HG03378 (cell line): ENCODE results near the gene PREX1.
"Not testable (repeated sequence)": the region's sequence is repeated elsewhere in the genome, so short reads cannot be mapped to it uniquely, and the experiment has no call there.

Experiments
- ATAC-seq: cut with Tn5 transposase; IDR thresholded peaks from one replicate; pipeline ENCODE4 v1.9.1; 2021; ENCODE audit warnings: mild to moderate bottlenecking, moderate library complexity; ENCODE audit not compliant: unreplicated experiment

PREX1 gene

GRCh38 chr20:48813930-48814546, 13.8 kb downstream of the PREX1 start:
- no peak for ATAC-seq

DNA sequence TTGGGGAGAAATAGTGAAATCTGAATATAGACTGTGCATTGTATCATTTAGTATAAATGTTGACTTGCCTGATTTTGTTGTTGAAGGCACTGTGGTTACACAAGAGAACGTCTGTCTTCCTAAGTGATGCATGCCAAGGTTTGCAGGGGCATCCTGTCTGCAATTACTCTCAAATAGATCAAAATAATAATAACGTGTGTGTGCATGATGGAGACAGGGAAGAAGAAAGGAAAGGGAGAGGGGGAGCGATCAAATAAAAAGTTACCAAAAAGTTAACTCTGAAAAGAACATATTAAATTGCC, 14.4 kb downstream of the PREX1 start:
- ATAC-seq, result no peak

DNA sequence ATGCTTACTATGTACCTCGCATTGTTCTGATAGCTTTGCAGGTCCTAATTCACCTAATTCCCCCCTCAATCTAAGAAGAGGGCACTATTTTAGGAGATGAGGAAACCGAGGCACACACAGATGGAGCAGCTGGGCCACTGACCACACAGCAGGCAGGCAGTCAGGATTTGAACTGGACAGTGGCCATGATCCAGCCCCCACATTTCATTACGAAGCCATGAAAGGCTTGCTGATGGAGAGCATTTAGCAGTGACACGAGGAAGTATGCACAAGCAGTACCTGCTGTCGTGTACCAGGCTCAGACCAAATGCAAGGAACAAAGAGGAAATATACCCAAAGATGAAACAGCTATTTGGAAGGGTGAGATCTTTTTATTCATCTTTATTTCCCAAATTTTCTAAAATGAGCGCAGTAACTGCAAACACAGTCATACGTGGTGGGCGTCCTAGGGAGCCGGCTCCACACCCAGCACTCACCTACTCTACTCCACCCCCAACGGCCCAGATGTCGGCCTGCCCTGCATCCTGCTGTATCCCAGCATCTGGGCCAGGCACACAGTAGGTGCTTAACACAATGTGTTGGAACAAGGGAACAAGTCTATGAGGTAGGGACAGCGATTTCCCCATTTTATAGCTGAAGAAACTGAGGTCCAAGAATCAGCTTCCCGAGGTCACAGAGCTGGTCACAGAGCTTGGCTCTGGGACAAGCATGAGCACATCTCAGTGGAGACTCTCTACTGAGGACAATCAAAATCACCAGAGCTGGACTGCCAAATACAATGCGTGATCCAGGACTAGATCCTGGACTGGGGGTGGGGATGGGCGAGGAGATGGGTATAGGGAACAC, 15.0 kb downstream of the PREX1 start:
- ATAC-seq, result no peak

DNA sequence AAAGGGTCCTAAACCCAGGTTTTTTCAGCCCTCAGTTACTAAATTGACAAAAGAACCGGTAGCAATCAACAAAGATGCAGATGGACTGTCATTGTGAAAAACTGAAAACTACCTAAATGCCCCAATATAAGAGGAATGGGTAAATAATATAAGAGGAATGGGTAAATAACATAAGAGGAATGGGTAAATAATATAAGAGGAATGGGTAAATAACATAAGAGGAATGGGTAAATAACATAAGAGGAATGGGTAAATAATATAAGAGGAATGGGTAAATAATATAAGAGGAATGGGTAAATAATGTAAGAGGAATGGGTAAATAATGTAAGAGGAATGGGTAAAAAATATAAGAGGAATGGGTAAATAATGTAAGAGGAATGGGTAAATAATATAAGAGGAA, 15.7 kb downstream of the PREX1 start:
- ATAC-seq, result not testable (repeated sequence)

GRCh38 chr20:48809673-48810072, 18.1 kb downstream of the PREX1 start:
- ATAC-seq, result no peak

GRCh38 chr20:48808382-48809034, 19.3 kb downstream of the PREX1 start:
- ATAC-seq, result no peak

GRCh38 chr20:48807586-48808381, 20.0 kb downstream of the PREX1 start:
- no peak for ATAC-seq

DNA sequence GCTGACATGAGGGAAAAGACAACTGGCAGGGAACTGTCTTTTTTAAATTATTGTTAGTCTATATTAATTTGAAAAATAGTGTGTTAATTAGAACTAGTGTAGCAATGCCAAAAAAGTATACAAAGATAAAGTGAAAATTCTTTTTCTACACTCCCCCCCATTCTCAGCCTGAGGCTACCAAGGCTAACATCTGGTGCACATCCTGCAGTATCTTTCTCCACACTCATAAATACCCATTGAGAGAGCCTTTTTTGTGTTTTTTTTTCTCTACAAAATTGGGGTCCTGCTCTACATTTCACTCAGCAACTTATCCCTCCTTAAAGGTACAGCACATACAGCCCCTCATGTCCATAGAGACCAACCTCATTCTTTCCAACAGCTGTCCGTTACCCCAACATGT, 20.7 kb downstream of the PREX1 start:
- no peak for ATAC-seq

- ATAC-seq, result no peak
Measured at GRCh38 chr20:48805716-48806115, 22.1 kb downstream of the PREX1 start.

GRCh38 chr20:48805286-48805685, 22.5 kb downstream of the PREX1 start:
- ATAC-seq, result no peak

DNA sequence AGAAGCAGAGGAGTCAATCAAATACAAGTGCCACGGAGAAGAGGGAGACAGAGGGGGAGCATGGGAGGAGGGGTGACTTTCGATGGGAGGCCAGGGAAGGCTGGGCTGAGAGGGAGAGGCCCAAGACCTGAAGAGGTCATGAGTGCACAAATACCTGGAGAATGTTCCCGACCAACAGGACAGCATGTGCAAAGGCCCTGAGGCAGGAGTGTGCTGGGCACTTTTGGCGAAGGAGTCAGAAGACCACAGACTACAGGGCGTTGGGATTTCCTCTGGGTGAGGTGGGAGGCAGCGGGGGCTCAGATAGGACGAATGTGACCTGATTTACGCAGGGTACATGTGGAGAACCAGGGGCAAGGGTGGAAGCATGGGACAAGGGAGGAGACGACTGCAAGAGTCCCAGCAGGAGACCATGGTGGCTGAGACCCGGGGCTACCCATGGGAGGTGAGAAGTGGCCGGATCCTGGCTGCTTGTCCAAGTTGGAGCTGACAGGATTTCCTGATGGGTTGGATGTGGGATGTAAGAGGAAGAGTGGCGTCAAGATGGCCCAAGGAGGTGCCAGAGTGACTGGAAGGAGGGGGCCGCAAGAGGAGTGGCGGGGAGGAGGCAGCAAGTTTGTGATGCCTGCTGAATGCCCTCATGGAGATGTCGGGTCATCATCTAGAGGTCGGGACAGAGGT, 23.4 kb downstream of the PREX1 start:
- no peak for ATAC-seq

DNA sequence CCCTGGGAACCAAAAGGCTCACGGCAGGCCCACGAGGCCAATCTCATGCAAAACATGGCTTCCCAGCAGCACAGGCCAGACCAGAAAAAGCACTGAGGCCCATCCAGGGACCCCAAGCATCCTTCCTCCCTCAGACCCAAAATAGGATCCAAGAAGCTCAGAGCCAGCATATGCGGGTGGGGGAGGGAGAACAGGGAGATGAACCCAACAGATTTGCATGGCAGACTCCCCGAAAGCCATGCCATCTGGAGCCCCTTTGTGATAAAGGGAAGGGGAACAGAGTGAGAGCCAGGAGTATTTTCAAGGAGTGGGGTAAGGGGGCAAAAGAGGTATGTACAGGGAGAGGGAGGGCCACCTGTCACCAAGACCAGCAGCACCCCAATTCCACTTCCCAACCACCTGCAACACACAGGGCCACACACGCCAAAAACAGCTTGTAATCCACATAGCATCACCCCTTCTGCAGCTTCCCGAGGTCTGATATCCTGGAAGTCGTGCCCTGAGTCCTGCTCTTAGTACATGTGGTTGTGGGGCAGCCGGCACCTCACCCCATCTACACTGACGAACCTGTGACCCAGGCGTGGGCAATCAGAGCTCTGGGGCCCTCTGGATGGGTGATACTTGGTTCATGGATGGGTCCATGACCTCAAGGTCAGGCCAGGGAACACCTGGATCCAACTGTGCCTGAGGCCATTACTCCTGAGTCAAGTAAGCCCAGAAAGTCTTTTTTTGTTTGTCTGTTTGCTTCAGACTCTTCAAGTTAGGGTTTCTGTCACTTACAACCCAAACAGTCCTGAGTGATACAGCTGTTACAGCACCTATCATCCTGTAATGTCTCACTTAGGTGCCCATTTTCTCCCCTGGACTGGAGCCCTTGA, 24.4 kb downstream of the PREX1 start:
- ATAC-seq, result no peak

- no peak for ATAC-seq
Measured at GRCh38 chr20:48802647-48803046, 25.2 kb downstream of the PREX1 start.

GRCh38 chr20:48802216-48802615, 25.6 kb downstream of the PREX1 start:
- no peak for ATAC-seq

- no peak for ATAC-seq
Measured at GRCh38 chr20:48801197-48801596, 26.6 kb downstream of the PREX1 start.

DNA sequence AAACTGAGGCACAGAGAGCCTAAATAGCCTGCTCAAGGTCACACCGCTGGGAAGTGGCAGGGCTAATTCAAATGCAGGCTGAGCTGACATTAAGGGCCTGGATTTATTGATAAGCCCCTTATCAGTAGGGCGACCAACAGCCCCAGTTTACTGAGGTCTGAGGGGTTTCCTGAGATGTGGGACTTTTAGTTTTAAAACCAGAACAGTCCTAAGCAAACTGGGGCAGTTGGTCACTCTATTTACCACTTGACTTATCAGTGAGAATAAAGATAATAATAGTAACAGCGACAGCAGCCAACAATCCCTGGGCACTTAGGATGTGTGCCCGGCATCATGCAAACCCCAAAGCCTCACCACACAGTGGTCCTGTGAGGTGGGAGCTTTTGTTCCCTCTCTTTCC, 27.6 kb downstream of the PREX1 start:
- no peak for ATAC-seq

GRCh38 chr20:48799328-48800105, 28.3 kb downstream of the PREX1 start:
- ATAC-seq, result no peak

DNA sequence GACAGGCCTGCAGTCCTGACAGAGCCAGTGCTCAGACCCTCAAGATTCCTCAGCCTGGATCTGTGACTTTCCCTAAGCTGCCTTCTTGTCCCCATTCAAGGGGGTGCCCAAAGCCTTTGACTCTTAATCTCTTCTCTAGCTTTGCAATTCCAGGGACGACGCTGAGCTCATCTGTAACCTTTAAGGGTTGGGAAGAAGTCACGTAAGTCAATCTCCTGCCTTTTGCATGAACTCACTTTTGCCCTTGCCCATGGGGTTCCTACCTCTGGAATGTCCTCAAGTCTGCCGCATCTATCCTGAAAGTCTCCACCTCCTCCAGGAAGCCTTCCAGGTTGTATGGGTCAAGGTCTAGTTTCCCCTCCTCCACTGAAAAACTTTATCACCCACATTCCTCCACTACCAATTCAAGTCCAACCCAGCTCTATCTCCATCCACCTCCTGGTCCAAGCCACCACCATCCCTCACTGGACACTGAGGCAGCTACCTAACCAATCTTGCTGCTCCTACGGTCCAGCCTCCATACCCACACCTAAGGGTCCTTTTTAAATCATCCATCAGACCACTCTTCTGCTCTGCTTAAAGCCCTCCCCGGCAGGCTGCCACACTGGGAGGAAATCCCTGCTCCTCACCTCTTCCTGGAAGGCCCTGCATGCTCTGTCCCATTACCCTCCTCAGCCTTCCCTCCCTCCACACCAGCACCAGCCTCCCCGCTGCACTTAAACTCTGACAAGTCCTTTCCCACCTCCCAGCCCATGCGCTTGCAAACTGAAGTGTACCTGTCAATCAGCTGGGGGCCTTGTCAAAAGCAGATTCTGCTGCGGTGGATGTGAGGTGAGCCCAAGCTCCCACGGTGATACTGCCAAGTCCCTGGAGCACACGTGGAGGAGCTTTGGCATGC, 29.7 kb downstream of the PREX1 start:
- no peak for ATAC-seq
